Measurements from ENCODE around the gene MRTO4.

GRCh38 chr1:19254416-19254815, 2.8 kb downstream of the MRTO4 start:
- TF ChIP-seq CTCF (IDR thresholded peaks at IDR 0.05) (no peak), POLR2AphosphoS5 (IDR thresholded peaks at IDR 0.05; ENCODE audit: low read depth, low read length) (no peak), TCF7L2 (IDR thresholded peaks at IDR 0.05; ENCODE audit: low read depth, low read length) (no peak)
